K562 (cell line): ENCODE data around the gene BRCC3. TPM values are rescaled to one million over a fixed set of nuclear protein-coding genes. Genes with fewer than 3 reads are reported as not detected.

Experiments
- BCOR ChIP-seq: fragments of 450-650 bp; IDR thresholded peaks from 2 replicates; pipeline ENCODE4 v1.6.1; 2016
- BRF1 ChIP-seq: IDR thresholded peaks from 3 replicates; pipeline ENCODE4 v1.6.1; 2011; ENCODE audit warnings: borderline replicate concordance, mild to moderate bottlenecking; ENCODE audit not compliant: insufficient read length; ENCODE audit errors: extremely low read depth
- CREBBP ChIP-seq: IDR thresholded peaks from one replicate; pipeline ENCODE4 v1.6.1; 2012; ENCODE audit warnings: low read depth, mild to moderate bottlenecking, control low read depth, inconsistent platforms, low read length
- CTBP1 ChIP-seq: fragments of 450-650 bp; IDR thresholded peaks from 2 replicates; pipeline ENCODE4 v1.6.1; 2016; ENCODE audit warnings: borderline replicate concordance
- ETS2 ChIP-seq: IDR thresholded peaks from 2 replicates; pipeline ENCODE4 v1.6.1; 2016; ENCODE audit warnings: borderline replicate concordance, missing genetic modification characterization, mild to moderate bottlenecking, moderate library complexity, missing compliant biosample characterization; ENCODE audit not compliant: poor library complexity, severe bottlenecking
- FOXJ3 ChIP-seq: sonication (generic); formaldehyde crosslinking; IDR thresholded peaks from 2 replicates; pipeline ENCODE4 v1.4.0; 2020; ENCODE audit warnings: mild to moderate bottlenecking, missing genetic modification reagents
- GABPA ChIP-seq: fragments of 200-800 bp; sonication (Bioruptor generic); conservative IDR thresholded peaks from 2 replicates; pipeline ENCODE4 v1.6.1; 2016; ENCODE audit warnings: low read depth, missing genetic modification characterization, missing compliant biosample characterization
- HCFC1 ChIP-seq: IDR thresholded peaks from 2 replicates; pipeline ENCODE4 v1.6.1; 2012; ENCODE audit warnings: low read depth, low read length, improper control_type of control experiment
- HDAC2 ChIP-seq: fragments of 450-650 bp; IDR thresholded peaks from 2 replicates; pipeline ENCODE4 v1.6.1; 2016; ENCODE audit warnings: mild to moderate bottlenecking
- HDAC3 ChIP-seq: fragments of 450-650 bp; IDR thresholded peaks from 2 replicates; pipeline ENCODE4 v1.6.1; 2018; ENCODE audit warnings: borderline replicate concordance, mild to moderate bottlenecking, moderate library complexity; ENCODE audit not compliant: partially characterized antibody
- HMBOX1 ChIP-seq: sonication (generic); IDR thresholded peaks from 2 replicates; pipeline ENCODE4 v1.6.1; 2016
- HNRNPH1 ChIP-seq: fragments of 200-400 bp; formaldehyde crosslinking; optimal IDR thresholded peaks from 2 replicates; pipeline ENCODE3; 2017; ENCODE audit warnings: low read depth, mild to moderate bottlenecking, low read length, moderate library complexity
- HOXB6 ChIP-seq: fragments of 250-450 bp; sonication (Bioruptor Pico); IDR thresholded peaks from 2 replicates; pipeline ENCODE4 v1.5.1; 2022; ENCODE audit warnings: mild to moderate bottlenecking, borderline replicate concordance
- IRF9 ChIP-seq: fragments of 450-650 bp; IDR thresholded peaks from 2 replicates; pipeline ENCODE4 v1.6.1; 2016; ENCODE audit warnings: missing biosample characterization, missing genetic modification characterization
- LCOR ChIP-seq: sonication (generic); formaldehyde crosslinking; IDR thresholded peaks from 2 replicates; pipeline ENCODE4 v1.8.0; 2022; ENCODE audit warnings: mild to moderate bottlenecking, missing genetic modification reagents
- MEIS2 ChIP-seq: fragments of 450-650 bp; IDR thresholded peaks from 2 replicates; pipeline ENCODE4 v1.6.1; 2014; ENCODE audit warnings: mild to moderate bottlenecking; ENCODE audit not compliant: partially characterized antibody
- NCOA4 ChIP-seq: fragments of 450-650 bp; IDR thresholded peaks from 2 replicates; pipeline ENCODE4 v1.6.1; 2018; ENCODE audit warnings: mild to moderate bottlenecking; ENCODE audit not compliant: partially characterized antibody
- PML ChIP-seq: IDR thresholded peaks from 2 replicates; pipeline ENCODE4 v1.6.1; 2012; ENCODE audit warnings: low read length, inconsistent platforms
- RBM14 ChIP-seq: fragments of 200-400 bp; formaldehyde crosslinking; IDR thresholded peaks from 2 replicates; pipeline ENCODE4 v1.6.1; 2018; ENCODE audit warnings: low read depth, mild to moderate bottlenecking, low read length, moderate library complexity, borderline replicate concordance; ENCODE audit not compliant: insufficient read depth
- RBM39 ChIP-seq: fragments of 200-400 bp; formaldehyde crosslinking; optimal IDR thresholded peaks from 2 replicates; pipeline ENCODE3; 2018; ENCODE audit warnings: low read depth, low read length
- RFX1 ChIP-seq: fragments of 450-650 bp; IDR thresholded peaks from 2 replicates; pipeline ENCODE4 v1.6.1; 2016; ENCODE audit warnings: mild to moderate bottlenecking, moderate library complexity
- SOX6 ChIP-seq: fragments of 450-650 bp; IDR thresholded peaks from 2 replicates; pipeline ENCODE4 v1.6.1; 2014; ENCODE audit warnings: mild to moderate bottlenecking
- TARDBP ChIP-seq: fragments of 450-650 bp; IDR thresholded peaks from 2 replicates; pipeline ENCODE4 v1.6.1; 2016
- ZNF121 ChIP-seq: sonication (generic); formaldehyde crosslinking; conservative IDR thresholded peaks from 2 replicates; pipeline ENCODE4 v1.8.0; 2022; ENCODE audit warnings: missing genetic modification reagents
- ZNF277 ChIP-seq: fragments of 250-450 bp; sonication (Bioruptor Pico); IDR thresholded peaks from 2 replicates; pipeline ENCODE4 v1.8.0; 2022; ENCODE audit warnings: inconsistent platforms, mild to moderate bottlenecking, moderate library complexity, borderline replicate concordance
- ZNF3 ChIP-seq: fragments of 250-450 bp; sonication (Bioruptor Pico); IDR thresholded peaks from 2 replicates; pipeline ENCODE4 v1.5.0; 2021; ENCODE audit warnings: mild to moderate bottlenecking, moderate library complexity
- ZNF699 ChIP-seq: fragments of 250-450 bp; sonication (Bioruptor Pico); IDR thresholded peaks from 2 replicates; pipeline ENCODE4 v1.8.0; 2021; ENCODE audit warnings: mild to moderate bottlenecking, moderate library complexity; ENCODE audit not compliant: insufficient replicate concordance
- ZNF785 ChIP-seq: fragments of 250-450 bp; sonication (Bioruptor Pico); IDR thresholded peaks from 2 replicates; pipeline ENCODE4 v1.4.0; 2020; ENCODE audit warnings: mild to moderate bottlenecking
- polyA plus RNA-seq, 8 experiments: library from polyadenylated mRNA; depleted of rRNA in 4 of 8; stranded (reverse) in 5 of 8; unstranded in 3 of 8; fragments of >200 nt; fragmentation: Nextera tagmentation in 2 of 8; fragmentation: Illumina TruSeq in 1 of 8; extraction: Ambion mirVana in 2 of 8; extraction: Trizol in 1 of 8; gene quantifications; 2 replicates each; pipeline versions ENCODE4 v1.2.1 to v1.2.3, GENCODE V29; 2011 to 2014; ENCODE audit warnings: inconsistent platforms in 1 of 8, missing spikeins in 1 of 8
- total RNA-seq, 7 experiments: library from RNA; depleted of rRNA in 6 of 7; stranded (reverse); fragments of >200 nt in 6 of 7; fragmentation: Illumina TruSeq in 2 of 7; extraction: Trizol in 2 of 7; gene quantifications; 2 replicates each; pipeline versions ENCODE4 v1.2.1 to v1.2.3, GENCODE V29; 2011 to 2021; ENCODE audit warnings: low replicate concordance in 1 of 7

The BRCC3 gene
- total and polyA plus RNA-seq, 9 of the 15 experiments (the other 6 are each of a cell fraction or from before 2014, with no cell fraction given): 9.6 to 44.8 (median 26.7) TPM

DNA sequence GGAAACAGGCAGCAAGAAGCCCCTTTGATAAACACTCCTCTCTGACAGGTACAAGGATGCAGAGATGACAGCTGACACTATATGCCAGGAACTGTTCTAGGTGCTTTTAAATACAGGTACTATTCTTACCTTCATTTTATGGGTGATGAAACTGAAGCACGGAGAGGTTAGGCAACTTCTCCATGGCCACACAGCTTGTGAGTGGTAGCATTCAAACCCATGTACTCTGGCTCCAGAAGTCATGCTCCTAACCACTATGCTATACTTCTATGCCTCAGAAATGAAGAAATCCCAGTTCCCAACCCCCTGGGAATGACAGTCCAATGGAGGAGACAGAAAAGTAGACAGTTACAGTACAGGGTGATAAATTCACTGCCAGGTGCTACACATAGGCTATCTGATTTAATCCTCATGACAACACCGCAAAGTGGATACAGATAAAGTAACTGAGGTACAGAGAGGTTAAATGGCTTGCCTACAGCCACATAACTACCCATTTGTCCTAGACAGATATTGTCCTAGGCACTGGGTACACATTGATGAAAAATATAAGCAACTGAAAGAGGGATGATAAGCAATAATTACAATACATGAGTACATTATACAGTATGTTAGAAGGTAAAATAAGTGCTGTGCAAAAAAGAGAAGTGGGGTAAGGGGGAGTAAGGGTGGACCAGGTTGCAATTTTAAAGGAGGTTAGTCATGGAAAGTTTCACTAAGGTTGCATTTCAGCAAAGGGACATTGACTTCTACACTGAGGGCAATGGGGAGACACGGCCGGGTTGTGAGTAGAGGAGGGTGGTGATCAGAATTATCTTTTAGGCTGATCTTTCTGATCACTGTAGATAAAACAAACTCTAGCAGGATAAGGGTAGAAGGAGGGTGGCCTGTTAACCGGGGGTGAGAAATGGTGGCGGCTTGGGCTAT, 47.1 kb upstream of the BRCC3 start (continued):
- TF ChIP-seq CTBP1 (0 out of 2 replicates have a peak, but pooled peaks have one; percentile 12), TARDBP (no peak), MEIS2 (peak; percentile 42), RFX1 (no peak), HMBOX1 (peak; percentile 65), NCOA4 (no peak), GABPA (tag) (no peak), CREBBP (no peak), ETS2 (no peak), ZNF121 (CRISPR knock-in tag) (no peak), BCOR (peak; percentile 67; the same call in 1 of the 2 replicates), RBM39 (no peak), ZNF699 (CRISPR knock-in tag) (no peak), HOXB6 (no peak), BRF1 (no peak), ZNF277 (CRISPR knock-in tag) (no peak), FOXJ3 (CRISPR knock-in tag) (no peak), PML (no peak), ZNF785 (CRISPR knock-in tag) (no peak), HDAC3 (no peak), HNRNPH1 (no peak), LCOR (CRISPR knock-in tag) (no peak), HCFC1 (no peak), IRF9 (no peak), RBM14 (no peak), SOX6 (no peak), ZNF3 (CRISPR knock-in tag) (no peak), HDAC2 (no peak)
